Left lung (tissue), 10 donors: ENCODE results near the gene TMEM119. TPM values are rescaled to one million over a fixed set of nuclear protein-coding genes. Genes with fewer than 3 reads are reported as not detected.

ENCODE experiments used
- ATAC-seq: fragments of 200-7000 bp; cut with Tn5 transposase; one replicate; pipeline ENCODE4 v1.9.1; 2020; ENCODE audit warnings: moderate library complexity
- DNase-seq, 4 donors: peaks; one replicate each; pipeline ENCODE4 v3.0.0-alpha.2; 2013 to 2020
- H3K27ac ChIP-seq, 2 donors: fragments of 200-600 bp; sonication (generic) in 1 of 2; one replicate each; pipeline versions ENCODE4 v1.5.0 to v1.8.0; 2020 to 2021
- H3K27me3 ChIP-seq, 2 donors: fragments of 200-600 bp; sonication (generic) in 1 of 2; one replicate each; pipeline versions ENCODE4 v1.5.0 to v1.8.0; 2020 to 2021
- H3K36me3 ChIP-seq, 2 donors: fragments of 200-600 bp; sonication (generic) in 1 of 2; one replicate each; pipeline versions ENCODE4 v1.5.0 to v1.8.0; 2020 to 2021
- H3K4me1 ChIP-seq, 2 donors: fragments of 200-600 bp; one replicate each; pipeline ENCODE4 v1.8.0; 2021
- H3K4me3 ChIP-seq, 2 donors: fragments of 200-600 bp; sonication (generic) in 1 of 2; one replicate each; pipeline versions ENCODE4 v1.5.0 to v1.8.0; 2020 to 2021; ENCODE audit warnings: mild to moderate bottlenecking in 1 of 2
- H3K9me3 ChIP-seq, 2 donors: fragments of 200-600 bp; sonication (generic) in 1 of 2; one replicate each; pipeline versions ENCODE4 v1.5.0 to v1.8.0; 2020 to 2021
- intact Hi-C, 2 donors: fragments of 100-400 bp; cut with DNase I; formaldehyde crosslinking; loops; one replicate each; pipeline versions ENCODE4 v1.11.2 to v1.14.2; 2022
- polyA plus RNA-seq, 6 donors: library from polyadenylated mRNA; unstranded; fragments of 120-200 nt; gene quantifications; one replicate each; pipeline ENCODE4 v1.2.1, GENCODE V29; 2013; ENCODE audit not compliant: insufficient read length in 6 of 6
- total RNA-seq, 2 donors: library from RNA; stranded (reverse); fragmentation: NEBNext Ultra II Directional; extraction: Animal tissue kit (Norgen Biotek cat#: 25700); gene quantifications; one replicate each; pipeline ENCODE4 v1.2.1, GENCODE V29; 2021
- TF ChIP-seq, protein P1 (sequence below), 2 donors: fragments of 200-600 bp; sonication (generic) in 1 of 2; IDR thresholded peaks; one replicate each; pipeline versions ENCODE4 v1.5.0 to v1.8.0; 2021; ENCODE audit warnings: antibody characterized with exemption in 2 of 2
- donor health status: DM: no; HTN: yes; CAD: no.
- donor health status: DM: no; HTN: no; CAD: no.

TMEM119 gene
- total and polyA plus RNA-seq, 8 donors, result 34.0 to 90.9 (median 45.9) TPM

DNA sequence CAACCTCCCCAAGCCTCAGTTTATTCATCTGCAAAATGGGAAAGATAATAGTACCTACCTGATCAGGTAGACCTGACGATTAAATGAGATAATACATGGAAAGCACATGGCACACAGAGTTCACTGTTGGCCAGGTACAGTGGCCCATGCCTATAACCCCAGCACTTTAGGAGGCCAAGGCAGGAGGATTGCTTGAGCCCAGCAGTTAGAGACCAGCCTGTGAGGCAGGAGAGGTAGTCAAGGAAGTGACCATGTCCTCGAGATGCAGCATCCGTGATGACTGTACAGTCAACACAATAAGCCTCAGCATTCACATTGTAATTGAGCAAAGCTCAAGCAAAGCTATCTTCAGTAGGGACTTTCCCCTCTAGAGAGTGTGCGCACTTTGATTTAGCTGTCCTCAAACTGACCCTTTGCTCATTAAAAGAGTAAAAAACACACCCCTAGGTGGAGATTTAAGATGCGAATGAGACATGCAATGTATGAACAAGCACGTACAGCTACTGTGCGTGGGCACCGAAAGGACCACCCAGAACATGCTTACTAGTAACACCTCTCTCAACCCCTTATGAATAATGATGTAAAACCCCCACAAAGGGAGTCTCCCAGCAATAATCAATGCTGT is 25.6 kb downstream of the TMEM119 start:
- Histone ChIP-seq H3K9me3 (no peaks in the 10 kb centered on the region), H3K36me3 (peaks cover 4 to 30% of the 10 kb centered on the region in 2 donors), H3K27me3 (no peaks in the 10 kb centered on the region), H3K4me3 (no peak overlapping the region), H3K4me1 (peaks cover 6 to 14% of the 10 kb centered on the region in 2 donors), H3K27ac (no peak overlapping the region)
- ATAC-seq (no peak), DNase-seq (no peak)
- TF ChIP-seq, protein P1, sequence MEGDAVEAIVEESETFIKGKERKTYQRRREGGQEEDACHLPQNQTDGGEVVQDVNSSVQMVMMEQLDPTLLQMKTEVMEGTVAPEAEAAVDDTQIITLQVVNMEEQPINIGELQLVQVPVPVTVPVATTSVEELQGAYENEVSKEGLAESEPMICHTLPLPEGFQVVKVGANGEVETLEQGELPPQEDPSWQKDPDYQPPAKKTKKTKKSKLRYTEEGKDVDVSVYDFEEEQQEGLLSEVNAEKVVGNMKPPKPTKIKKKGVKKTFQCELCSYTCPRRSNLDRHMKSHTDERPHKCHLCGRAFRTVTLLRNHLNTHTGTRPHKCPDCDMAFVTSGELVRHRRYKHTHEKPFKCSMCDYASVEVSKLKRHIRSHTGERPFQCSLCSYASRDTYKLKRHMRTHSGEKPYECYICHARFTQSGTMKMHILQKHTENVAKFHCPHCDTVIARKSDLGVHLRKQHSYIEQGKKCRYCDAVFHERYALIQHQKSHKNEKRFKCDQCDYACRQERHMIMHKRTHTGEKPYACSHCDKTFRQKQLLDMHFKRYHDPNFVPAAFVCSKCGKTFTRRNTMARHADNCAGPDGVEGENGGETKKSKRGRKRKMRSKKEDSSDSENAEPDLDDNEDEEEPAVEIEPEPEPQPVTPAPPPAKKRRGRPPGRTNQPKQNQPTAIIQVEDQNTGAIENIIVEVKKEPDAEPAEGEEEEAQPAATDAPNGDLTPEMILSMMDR (IDR thresholded peaks at IDR 0.05), result no peak
- intact Hi-C loops, result no loop called here

DNA sequence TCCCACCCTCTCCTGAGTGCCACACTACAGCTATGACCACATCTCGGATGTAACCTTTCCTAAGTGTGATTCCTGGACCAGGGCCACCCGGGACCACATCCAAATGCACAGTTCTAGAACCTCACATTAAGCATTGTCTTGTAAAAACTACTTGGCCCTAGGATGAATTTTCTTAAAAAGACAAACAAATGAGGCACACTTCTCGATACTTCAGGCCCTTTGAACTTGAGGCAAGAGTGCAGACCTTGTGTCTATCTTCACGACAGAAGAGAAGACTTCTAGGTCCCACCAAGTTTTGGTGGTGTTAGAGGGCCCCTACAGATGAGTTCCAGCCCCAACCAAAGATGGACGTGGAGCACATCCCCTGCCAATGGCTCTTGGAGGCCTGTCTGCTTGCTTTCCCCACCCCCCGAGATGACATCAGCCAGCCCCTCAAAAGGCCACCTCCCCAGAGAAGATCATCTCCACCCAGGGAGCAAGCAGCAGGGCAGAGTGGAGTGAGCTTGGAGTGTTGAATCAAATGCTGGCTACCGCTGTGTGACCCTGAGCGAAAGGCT is 26.2 kb downstream of the TMEM119 start:
- Histone ChIP-seq H3K36me3 (peaks cover 4 to 36% of the 10 kb centered on the region in 2 donors), H3K27me3 (no peaks in the 10 kb centered on the region), H3K4me1 (peaks cover 12 to 20% of the 10 kb centered on the region in 2 donors), H3K9me3 (no peaks in the 10 kb centered on the region), H3K27ac (no peak overlapping the region), H3K4me3 (no peak overlapping the region)
- ATAC-seq, result no peak
- TF ChIP-seq, protein P1 (IDR thresholded peaks at IDR 0.05), result no peak
- intact Hi-C loops, result no loop called here
- peak in 1 of 4 donors; percentile 19 for DNase-seq

- Histone ChIP-seq H3K9me3 (no peaks in the 10 kb centered on the region), H3K36me3 (peaks cover 4 to 43% of the 10 kb centered on the region in 2 donors), H3K4me1 (peaks cover 15 to 27% of the 10 kb centered on the region in 2 donors), H3K27ac (no peak overlapping the region), H3K4me3 (no peak overlapping the region), H3K27me3 (no peaks in the 10 kb centered on the region)
- intact Hi-C loops, result no loop called here
- TF ChIP-seq, protein P1 (IDR thresholded peaks at IDR 0.05), result no peak
- DNase-seq, result peak in 1 of 4 donors; percentile 47
- no peak for ATAC-seq
These were observed 26.9 kb downstream of the TMEM119 start for GRCh38 chr12:108570743-108571608.

GRCh38 chr12:108568338-108569154 is 29.3 kb downstream of the TMEM119 start:
- TF ChIP-seq, protein P1 (IDR thresholded peaks at IDR 0.05), result no peak
- intact Hi-C loops, result loop anchor here in 1 of 2 donors (5.0 kb wide), 2 partner anchors 49 to 234 kb away; no protein-coding TSS in a partner anchor
- no peak for DNase-seq
- Histone ChIP-seq H3K4me3 (no peak overlapping the region), H3K4me1 (peaks cover 15 to 47% of the 10 kb centered on the region in 2 donors), H3K27me3 (no peaks in the 10 kb centered on the region), H3K9me3 (no peaks in the 10 kb centered on the region), H3K36me3 (peaks cover 4 to 63% of the 10 kb centered on the region in 2 donors), H3K27ac (peak overlapping the region; percentile 35 to 67)
- no peak for ATAC-seq
